ENCODE data around the gene PCGF6.
A peak's percentile ranks its signal among the peaks of the same experiment; 100 is the strongest.

PCGF6 gene

DNA sequence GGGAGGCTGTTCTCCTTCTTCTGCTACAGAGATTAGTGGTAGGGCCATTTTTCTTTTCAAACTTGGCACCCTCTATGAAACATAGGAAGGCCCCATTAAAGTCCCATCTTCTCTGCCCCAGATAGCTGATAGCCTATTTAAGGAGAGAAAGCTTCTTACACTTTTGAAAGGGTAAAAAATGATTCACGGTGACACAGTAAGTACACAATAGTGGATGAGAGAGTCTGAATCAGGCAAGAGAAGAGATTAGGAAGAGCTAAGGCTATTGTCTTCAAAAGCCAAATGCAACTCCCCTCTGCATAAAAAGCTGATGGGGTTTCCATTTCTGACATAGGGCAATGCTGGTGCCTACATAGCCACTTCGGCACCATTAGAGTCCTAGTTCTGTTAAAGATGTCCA, 70.4 kb downstream of the PCGF6 start:
- TF ChIP-seq, protein P1, sequence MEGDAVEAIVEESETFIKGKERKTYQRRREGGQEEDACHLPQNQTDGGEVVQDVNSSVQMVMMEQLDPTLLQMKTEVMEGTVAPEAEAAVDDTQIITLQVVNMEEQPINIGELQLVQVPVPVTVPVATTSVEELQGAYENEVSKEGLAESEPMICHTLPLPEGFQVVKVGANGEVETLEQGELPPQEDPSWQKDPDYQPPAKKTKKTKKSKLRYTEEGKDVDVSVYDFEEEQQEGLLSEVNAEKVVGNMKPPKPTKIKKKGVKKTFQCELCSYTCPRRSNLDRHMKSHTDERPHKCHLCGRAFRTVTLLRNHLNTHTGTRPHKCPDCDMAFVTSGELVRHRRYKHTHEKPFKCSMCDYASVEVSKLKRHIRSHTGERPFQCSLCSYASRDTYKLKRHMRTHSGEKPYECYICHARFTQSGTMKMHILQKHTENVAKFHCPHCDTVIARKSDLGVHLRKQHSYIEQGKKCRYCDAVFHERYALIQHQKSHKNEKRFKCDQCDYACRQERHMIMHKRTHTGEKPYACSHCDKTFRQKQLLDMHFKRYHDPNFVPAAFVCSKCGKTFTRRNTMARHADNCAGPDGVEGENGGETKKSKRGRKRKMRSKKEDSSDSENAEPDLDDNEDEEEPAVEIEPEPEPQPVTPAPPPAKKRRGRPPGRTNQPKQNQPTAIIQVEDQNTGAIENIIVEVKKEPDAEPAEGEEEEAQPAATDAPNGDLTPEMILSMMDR (IDR thresholded peaks at IDR 0.05; ENCODE audit: extremely low read depth, missing control alignments): no peak
- DNase-seq (ENCODE audit: low spot score): no peak

DNA sequence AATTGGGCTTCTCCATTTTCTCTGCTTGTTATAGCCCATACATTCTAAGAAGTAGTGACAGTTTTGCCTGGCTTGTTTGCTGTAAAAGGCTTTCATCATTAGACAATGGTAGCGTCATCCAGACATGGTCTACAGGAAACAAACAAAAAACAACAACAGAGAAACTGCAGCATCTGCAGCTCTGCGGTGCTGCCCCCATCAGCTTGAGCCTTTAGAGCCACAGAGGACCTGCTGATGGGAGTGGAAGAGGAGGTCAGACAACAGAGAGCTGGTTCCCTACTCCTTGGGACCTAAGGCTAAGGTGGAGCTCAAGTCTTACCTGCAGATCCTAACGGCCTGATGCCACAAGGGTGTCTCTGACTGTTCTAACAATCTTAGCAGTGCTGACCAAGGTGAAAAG, 70.9 kb downstream of the PCGF6 start:
- TF ChIP-seq, protein P1 (IDR thresholded peaks at IDR 0.05; ENCODE audit: extremely low read depth, missing control alignments): no peak
- DNase-seq (ENCODE audit: low spot score): no peak

DNA sequence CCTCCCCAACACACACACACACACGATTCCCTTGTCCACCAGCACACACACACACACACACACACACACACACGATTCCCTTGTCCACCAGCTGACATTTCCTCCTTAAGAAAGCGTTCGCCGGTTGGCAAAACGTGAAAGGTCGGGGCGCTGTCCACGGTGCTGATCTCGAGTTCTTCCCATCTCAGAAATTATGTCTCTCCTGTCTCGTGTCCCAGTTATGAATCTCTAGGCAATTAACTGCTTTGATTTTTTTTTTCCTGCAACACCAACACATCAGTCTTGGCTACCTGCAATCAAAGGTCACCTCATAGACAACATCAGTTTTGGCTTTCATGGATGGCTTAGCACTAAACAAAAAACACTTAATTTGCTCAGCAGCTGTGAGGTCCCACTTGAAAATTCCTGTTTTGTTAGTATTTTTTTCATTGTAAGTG, 72.1 kb downstream of the PCGF6 start:
- TF ChIP-seq, protein P1 (IDR thresholded peaks at IDR 0.05; ENCODE audit: extremely low read depth, missing control alignments): no peak
- peak; percentile 73 for DNase-seq (ENCODE audit: low spot score)

DNA sequence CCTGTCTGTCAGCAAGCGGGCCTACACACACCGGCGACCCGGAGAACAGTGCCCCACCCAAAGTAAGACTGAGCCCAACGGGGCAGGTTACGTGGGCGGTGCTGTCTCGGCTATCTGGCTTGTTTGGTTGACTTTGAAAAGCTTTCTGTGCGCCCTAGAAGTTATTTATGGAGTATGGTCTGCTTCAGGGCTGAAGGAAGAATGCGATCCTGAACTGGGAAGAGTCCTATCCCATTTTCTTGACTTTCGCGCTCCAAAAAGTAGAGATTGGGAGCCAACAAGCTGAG, 72.5 kb downstream of the PCGF6 start:
- DNase-seq (ENCODE audit: low spot score): peak; percentile 36
- TF ChIP-seq, protein P1 (IDR thresholded peaks at IDR 0.05; ENCODE audit: extremely low read depth, missing control alignments): no peak

DNA sequence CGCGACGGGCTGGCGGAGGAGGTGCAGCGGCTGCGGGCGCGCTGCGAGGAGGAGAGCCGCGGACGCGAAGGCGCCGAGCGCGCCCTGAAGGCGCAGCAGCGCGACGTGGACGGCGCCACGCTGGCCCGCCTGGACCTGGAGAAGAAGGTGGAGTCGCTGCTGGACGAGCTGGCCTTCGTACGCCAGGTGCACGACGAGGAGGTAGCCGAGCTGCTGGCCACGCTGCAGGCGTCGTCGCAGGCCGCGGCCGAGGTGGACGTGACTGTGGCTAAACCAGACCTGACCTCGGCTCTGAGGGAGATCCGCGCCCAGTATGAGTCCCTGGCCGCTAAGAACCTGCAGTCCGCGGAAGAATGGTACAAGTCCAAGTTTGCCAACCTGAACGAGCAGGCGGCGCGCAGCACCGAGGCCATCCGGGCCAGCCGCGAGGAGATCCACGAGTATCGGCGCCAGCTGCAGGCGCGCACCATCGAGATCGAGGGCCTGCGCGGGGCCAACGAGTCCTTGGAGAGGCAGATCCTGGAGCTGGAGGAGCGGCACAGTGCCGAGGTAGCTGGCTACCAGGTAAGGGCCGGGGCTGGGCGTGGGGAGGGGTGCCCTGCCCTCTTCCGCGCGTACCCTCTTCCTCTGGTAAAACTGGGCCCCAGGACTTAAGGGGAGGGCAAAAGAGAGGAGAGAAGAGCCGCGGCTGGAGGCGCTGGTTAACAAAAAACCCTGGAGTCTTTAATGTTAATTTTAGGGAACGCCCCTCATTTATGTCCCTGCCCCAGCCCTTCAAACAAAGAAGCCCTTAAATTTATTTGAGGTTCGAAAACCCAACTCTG, 73.0 kb downstream of the PCGF6 start:
- TF ChIP-seq, protein P1 (IDR thresholded peaks at IDR 0.05; ENCODE audit: extremely low read depth, missing control alignments): no peak
- DNase-seq (ENCODE audit: low spot score): peak; percentile 37

DNA sequence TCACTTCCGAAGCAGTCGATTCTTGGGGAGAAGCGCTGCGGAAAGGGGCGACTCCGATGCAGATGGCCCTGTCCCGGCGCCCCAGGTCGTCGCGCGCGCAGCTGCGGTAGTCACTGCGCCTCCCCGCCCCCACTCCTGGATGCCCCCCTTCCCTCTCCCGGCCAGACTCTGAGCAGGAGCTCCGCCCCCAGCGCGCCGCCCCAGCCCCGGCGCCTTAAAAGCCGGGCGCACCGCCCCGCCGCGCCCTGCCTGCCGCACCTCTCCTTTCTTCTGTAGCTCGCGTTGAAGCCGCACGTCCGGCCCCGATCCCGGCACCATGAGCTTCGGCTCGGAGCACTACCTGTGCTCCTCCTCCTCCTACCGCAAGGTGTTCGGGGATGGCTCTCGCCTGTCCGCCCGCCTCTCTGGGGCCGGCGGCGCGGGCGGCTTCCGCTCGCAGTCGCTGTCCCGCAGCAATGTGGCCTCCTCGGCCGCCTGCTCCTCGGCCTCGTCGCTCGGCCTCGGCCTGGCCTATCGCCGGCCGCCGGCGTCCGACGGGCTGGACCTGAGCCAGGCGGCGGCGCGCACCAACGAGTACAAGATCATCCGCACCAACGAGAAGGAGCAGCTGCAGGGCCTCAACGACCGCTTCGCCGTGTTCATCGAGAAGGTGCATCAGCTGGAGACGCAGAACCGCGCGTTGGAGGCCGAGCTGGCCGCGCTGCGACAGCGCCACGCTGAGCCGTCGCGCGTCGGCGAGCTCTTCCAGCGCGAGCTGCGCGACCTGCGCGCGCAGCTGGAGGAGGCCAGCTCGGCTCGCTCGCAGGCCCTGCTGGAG, 73.8 kb downstream of the PCGF6 start, which contains the start of gene INA:
Gene INA (plus strand): TSS at position 243 of the 817 bp plus-strand sequence. CDS start 74 bp downstream, at position 317.
- TF ChIP-seq, protein P1 (IDR thresholded peaks at IDR 0.05; ENCODE audit: extremely low read depth, missing control alignments): no peak

More for the DNA sequence above, 73.8 kb downstream of the PCGF6 start, which contains the start of gene INA:
- peak; percentile 69 for DNase-seq (ENCODE audit: low spot score)
